AML-193 (cell line): ENCODE data around the gene SPRR3.

Experiments used
- DNase-seq, 2 experiments: peaks; one replicate each; lab custom pipeline; 2025; lab: John Stamatoyannopoulos, UW

SPRR3 gene

GRCh38 chr1:153001382-153001781 is at the start of gene SPRR3:
Gene SPRR3, plus strand, starts transcription at chr1:153001749. Its CDS starts 1,272 bp downstream, at chr1:153003021.
- no peak for DNase-seq

- DNase-seq = no peak
Observed at GRCh38 chr1:152953761-152954160, 47.8 kb upstream of the SPRR3 start.

GRCh38 chr1:152954436-152954835 is 47.1 kb upstream of the SPRR3 start:
- no peak for DNase-seq

- DNase-seq = no peak
Observed at GRCh38 chr1:152957561-152957960, 44.0 kb upstream of the SPRR3 start.

- DNase-seq = no peak
Observed at GRCh38 chr1:152959273-152959672, 42.3 kb upstream of the SPRR3 start.

- no peak for DNase-seq
Observed at GRCh38 chr1:152959801-152960451, 41.6 kb upstream of the SPRR3 start.

- DNase-seq = no peak
Observed at GRCh38 chr1:152960452-152961044, 41.0 kb upstream of the SPRR3 start.

GRCh38 chr1:152961226-152961891 is 40.2 kb upstream of the SPRR3 start:
- DNase-seq = no peak

- DNase-seq = no peak
Observed at GRCh38 chr1:152962876-152963415, 38.6 kb upstream of the SPRR3 start.

GRCh38 chr1:152964536-152964935 is 37.0 kb upstream of the SPRR3 start:
- DNase-seq = no peak

- no peak for DNase-seq
Observed at GRCh38 chr1:152965853-152966252, 35.7 kb upstream of the SPRR3 start.

- no peak for DNase-seq
Observed at GRCh38 chr1:152967201-152967600, 34.3 kb upstream of the SPRR3 start.

GRCh38 chr1:152968248-152968647 is 33.3 kb upstream of the SPRR3 start:
- no peak for DNase-seq

GRCh38 chr1:152969036-152969435 is 32.5 kb upstream of the SPRR3 start:
- DNase-seq = no peak

- no peak for DNase-seq
Observed at GRCh38 chr1:152970495-152970894, 31.1 kb upstream of the SPRR3 start, which contains the start of gene SPRR4. Gene SPRR4, plus strand, starts transcription at chr1:152970648. Its CDS starts 1,243 bp downstream, at chr1:152971891.

GRCh38 chr1:152972196-152972886 is 29.2 kb upstream of the SPRR3 start:
- no peak for DNase-seq

GRCh38 chr1:152976688-152977087 is 24.9 kb upstream of the SPRR3 start:
- DNase-seq = no peak

GRCh38 chr1:152977614-152978013 is 23.9 kb upstream of the SPRR3 start:
- no peak for DNase-seq

GRCh38 chr1:152980676-152981075 is 20.9 kb upstream of the SPRR3 start:
- no peak for DNase-seq

- no peak for DNase-seq
Observed at GRCh38 chr1:152981146-152981871, 20.2 kb upstream of the SPRR3 start.

GRCh38 chr1:152982076-152982475 is 19.5 kb upstream of the SPRR3 start:
- DNase-seq = no peak

- no peak for DNase-seq
Observed at GRCh38 chr1:152983234-152983633, 18.3 kb upstream of the SPRR3 start.
